Activated CD8-positive, alpha-beta memory T cell treated with anti-CD3 and anti-CD28 coated beads, Interleukin-2, amount 50 U/mL, for 24 hours (primary cell): ENCODE data around the gene LAMTOR2.
"Not testable (repeated sequence)": the region's sequence is repeated elsewhere in the genome, so short reads cannot be mapped to it uniquely, and the experiment has no call there.

Experiments
- DNase-seq: peaks from one replicate; pipeline ENCODE4 v3.0.0-alpha.2; 2020; ENCODE audit errors: extremely low read depth

LAMTOR2 gene

GRCh38 chr1:156054500-156055280, at the start of gene LAMTOR2:
TSS of gene LAMTOR2 (plus strand) at chr1:156054782. CDS start at chr1:156054890, 108 bp downstream.
- DNase-seq: peak; percentile 93

- DNase-seq: no peak
These were observed 49.6 kb upstream of the LAMTOR2 start for GRCh38 chr1:156004843-156005584.

GRCh38 chr1:156006666-156007376, 47.8 kb upstream of the LAMTOR2 start:
- no peak for DNase-seq

- DNase-seq: no peak
These were observed 45.2 kb upstream of the LAMTOR2 start for GRCh38 chr1:156009404-156009803.

- DNase-seq: no peak
These were observed 42.3 kb upstream of the LAMTOR2 start for GRCh38 chr1:156012051-156012817.

GRCh38 chr1:156014829-156015228, 39.8 kb upstream of the LAMTOR2 start:
- DNase-seq: no peak

GRCh38 chr1:156019946-156020292, 34.7 kb upstream of the LAMTOR2 start:
- no peak for DNase-seq

- DNase-seq: peak; percentile 72
These were observed 34.1 kb upstream of the LAMTOR2 start, which contains the start of gene SSR2 for GRCh38 chr1:156020293-156021092. TSS of gene SSR2 (minus strand) at chr1:156020951. CDS start at chr1:156020167, 784 bp downstream.

GRCh38 chr1:156021093-156021428, 33.5 kb upstream of the LAMTOR2 start:
- DNase-seq: no peak

GRCh38 chr1:156021954-156022353, 32.6 kb upstream of the LAMTOR2 start:
- no peak for DNase-seq

GRCh38 chr1:156024801-156025200, 29.8 kb upstream of the LAMTOR2 start:
- no peak for DNase-seq

- no peak for DNase-seq
These were observed 28.7 kb upstream of the LAMTOR2 start for GRCh38 chr1:156025876-156026275.

GRCh38 chr1:156026588-156026987, 28.0 kb upstream of the LAMTOR2 start:
- no peak for DNase-seq

GRCh38 chr1:156033011-156033410, 21.6 kb upstream of the LAMTOR2 start:
- no peak for DNase-seq

- not testable (repeated sequence) for DNase-seq
These were observed 19.6 kb upstream of the LAMTOR2 start for GRCh38 chr1:156034991-156035390.

GRCh38 chr1:156042828-156043227, 11.8 kb upstream of the LAMTOR2 start:
- no peak for DNase-seq

GRCh38 chr1:156045076-156045475, 9.5 kb upstream of the LAMTOR2 start:
- no peak for DNase-seq

- no peak for DNase-seq
These were observed 5.8 kb upstream of the LAMTOR2 start for GRCh38 chr1:156048663-156049258.

- no peak for DNase-seq
These were observed 4.2 kb upstream of the LAMTOR2 start for GRCh38 chr1:156050376-156050775.

- DNase-seq: no peak
These were observed 3.4 kb upstream of the LAMTOR2 start for GRCh38 chr1:156051011-156051725.
